ENCODE results near the gene SPATA19.

Gene SPATA19

DNA sequence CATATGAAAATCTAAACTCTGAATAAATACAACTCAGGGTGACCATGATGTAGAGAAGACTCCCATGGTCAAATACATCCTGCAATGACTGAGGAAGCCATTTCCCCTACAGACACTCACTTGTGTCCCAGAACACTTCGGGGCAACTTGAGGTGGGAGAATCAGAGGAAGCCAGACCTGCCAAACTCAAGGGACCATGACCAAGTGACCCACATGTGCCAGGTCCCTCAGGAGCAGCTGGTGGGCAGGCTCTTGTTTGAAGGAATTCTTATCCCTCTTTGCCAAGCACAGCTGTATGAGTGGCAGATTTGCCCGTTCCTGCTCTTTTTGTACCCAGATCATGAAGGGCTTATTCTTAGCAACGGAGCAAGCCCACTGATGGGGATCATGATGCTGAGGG, 17.8 kb downstream of the SPATA19 start:
- ChIA-PET CTCF (interaction anchor here (1.2 kb wide), 1 partner anchor 8 kb away, joined by 3 read pairs; no protein-coding TSS in a partner anchor), POLR2A (no interaction called here)
- TF ChIP-seq, protein P1, sequence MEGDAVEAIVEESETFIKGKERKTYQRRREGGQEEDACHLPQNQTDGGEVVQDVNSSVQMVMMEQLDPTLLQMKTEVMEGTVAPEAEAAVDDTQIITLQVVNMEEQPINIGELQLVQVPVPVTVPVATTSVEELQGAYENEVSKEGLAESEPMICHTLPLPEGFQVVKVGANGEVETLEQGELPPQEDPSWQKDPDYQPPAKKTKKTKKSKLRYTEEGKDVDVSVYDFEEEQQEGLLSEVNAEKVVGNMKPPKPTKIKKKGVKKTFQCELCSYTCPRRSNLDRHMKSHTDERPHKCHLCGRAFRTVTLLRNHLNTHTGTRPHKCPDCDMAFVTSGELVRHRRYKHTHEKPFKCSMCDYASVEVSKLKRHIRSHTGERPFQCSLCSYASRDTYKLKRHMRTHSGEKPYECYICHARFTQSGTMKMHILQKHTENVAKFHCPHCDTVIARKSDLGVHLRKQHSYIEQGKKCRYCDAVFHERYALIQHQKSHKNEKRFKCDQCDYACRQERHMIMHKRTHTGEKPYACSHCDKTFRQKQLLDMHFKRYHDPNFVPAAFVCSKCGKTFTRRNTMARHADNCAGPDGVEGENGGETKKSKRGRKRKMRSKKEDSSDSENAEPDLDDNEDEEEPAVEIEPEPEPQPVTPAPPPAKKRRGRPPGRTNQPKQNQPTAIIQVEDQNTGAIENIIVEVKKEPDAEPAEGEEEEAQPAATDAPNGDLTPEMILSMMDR (IDR thresholded peaks at IDR 0.05; ENCODE audit: control extremely low read depth, extremely low read depth, low read depth, missing control alignments) = no peak
- DNase-seq (ENCODE audit: extremely low spot score) = no peak

DNA sequence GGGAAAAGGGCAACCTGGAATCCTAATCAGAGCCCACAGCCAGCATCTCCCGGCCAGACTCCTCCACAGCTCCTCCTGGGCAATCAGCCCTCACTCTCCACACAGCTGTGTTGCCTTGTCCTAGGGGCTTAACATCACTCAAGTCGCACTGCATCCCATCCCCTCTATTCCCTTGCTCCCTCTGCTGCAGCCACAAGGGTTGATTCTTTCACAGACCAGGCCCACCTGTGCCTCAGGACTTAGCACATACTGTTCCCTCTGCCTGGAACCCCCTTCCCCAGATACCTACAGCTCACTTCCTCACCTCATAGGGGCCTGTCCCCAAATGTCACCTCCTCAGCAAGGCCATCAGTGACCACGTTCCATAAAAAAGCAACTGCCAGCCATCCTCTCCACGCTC, 18.4 kb downstream of the SPATA19 start:
- TF ChIP-seq, protein P1 (IDR thresholded peaks at IDR 0.05; ENCODE audit: control extremely low read depth, extremely low read depth, low read depth, missing control alignments) = no peak
- CTCF ChIA-PET = interaction anchor here (1.2 to 3.3 kb wide), 2 partner anchors 8 to 692 kb away, joined by 3 to 10 read pairs; no protein-coding TSS in a partner anchor
- POLR2A ChIA-PET = no interaction called here
- DNase-seq (ENCODE audit: extremely low spot score) = no peak

DNA sequence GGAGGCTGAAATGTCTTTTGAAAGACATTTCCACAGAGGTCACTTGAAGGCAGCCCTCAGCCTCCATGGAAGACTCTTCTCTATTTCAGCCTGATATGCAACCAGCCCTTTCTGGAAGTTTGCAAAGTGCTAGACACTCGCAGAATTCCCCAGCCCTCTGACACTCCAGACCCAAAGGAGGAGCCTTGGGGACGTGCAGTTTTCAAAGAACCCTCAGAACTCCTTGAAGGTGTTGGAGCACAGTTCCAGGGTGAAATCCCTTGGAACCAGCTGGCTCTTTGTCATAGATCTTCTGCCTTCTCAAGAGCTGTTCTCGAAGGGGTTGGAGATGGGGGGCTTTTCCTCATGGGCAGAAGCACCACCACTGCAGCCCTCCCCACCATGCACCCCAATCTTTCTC, 19.6 kb downstream of the SPATA19 start:
- CTCF ChIA-PET = interaction anchor here (3.3 kb wide), 1 partner anchor 691 kb away, joined by 10 read pairs; no protein-coding TSS in a partner anchor
- no peak for DNase-seq (ENCODE audit: extremely low spot score)
- POLR2A ChIA-PET = no interaction called here
- TF ChIP-seq, protein P1 (IDR thresholded peaks at IDR 0.05; ENCODE audit: control extremely low read depth, extremely low read depth, low read depth, missing control alignments) = no peak

DNA sequence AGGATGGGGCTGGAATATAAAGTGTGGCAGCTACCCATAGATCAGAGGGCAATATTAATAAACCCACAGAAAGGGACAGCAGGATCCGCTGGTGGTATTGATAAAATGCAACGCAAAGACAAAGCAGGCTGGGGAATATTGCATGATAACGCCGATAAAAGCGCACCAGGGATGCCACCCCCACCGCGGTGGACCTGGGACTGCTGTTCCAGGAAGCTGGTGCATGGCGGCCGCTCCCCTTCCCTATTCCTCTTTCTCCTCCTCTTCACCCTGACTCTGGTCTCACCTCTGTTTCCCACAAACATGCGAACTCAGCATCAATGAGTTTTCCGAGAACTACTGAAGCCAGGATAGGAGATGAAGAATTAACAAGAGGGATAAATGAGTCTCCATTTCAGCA, 20.2 kb downstream of the SPATA19 start:
- CTCF ChIA-PET = interaction anchor here (3.3 kb wide), 1 partner anchor 690 kb away, joined by 10 read pairs; no protein-coding TSS in a partner anchor

DNA sequence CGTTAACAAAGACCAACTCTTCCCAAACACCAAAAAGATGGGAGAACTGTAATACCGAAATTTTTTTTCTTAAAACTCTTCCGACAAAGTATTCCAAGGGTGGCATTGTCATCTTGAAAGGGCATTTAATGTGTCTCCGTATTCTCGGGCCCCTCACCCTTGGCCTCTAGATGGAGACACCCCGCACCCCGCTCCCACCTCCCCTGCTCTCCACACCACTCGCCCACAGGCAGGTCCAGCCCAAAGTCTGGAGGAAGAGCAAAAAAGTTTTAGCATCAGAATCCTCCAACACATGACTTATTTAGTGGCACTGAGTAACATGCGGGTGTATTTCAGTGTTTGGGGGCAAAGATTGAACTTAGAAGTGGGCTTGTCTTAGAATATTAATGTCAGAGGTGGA, 20.7 kb downstream of the SPATA19 start:
- no peak for DNase-seq (ENCODE audit: extremely low spot score)
- ChIA-PET POLR2A (no interaction called here), CTCF (interaction anchor here (3.3 kb wide), 1 partner anchor 690 kb away, joined by 10 read pairs; no protein-coding TSS in a partner anchor)
- TF ChIP-seq, protein P1 (IDR thresholded peaks at IDR 0.05; ENCODE audit: control extremely low read depth, extremely low read depth, low read depth, missing control alignments) = no peak

More for the DNA sequence above, 20.2 kb downstream of the SPATA19 start:
- POLR2A ChIA-PET = no interaction called here
- TF ChIP-seq, protein P1 (IDR thresholded peaks at IDR 0.05; ENCODE audit: control extremely low read depth, extremely low read depth, low read depth, missing control alignments) = no peak
- DNase-seq (ENCODE audit: extremely low spot score) = no peak

DNA sequence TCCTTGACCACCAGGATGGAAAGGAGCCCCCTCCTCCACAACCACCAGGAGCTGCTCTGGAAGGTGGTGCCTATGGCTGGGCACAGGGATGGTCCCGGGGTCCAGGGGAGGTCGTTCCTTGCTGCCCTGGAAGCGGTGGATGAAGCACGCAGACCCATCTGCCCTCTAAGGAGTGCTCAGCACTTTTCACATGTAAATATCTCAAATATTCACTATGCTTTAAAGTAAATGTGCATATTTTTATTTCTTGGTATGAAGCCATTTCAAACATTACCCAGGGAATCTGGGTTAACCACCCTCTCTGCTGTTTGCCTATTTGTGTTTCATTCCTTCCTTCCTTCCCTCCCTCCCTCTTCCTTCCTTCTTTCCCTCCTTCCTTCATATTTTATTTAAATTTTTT, 21.7 kb downstream of the SPATA19 start:
- TF ChIP-seq, protein P1 (IDR thresholded peaks at IDR 0.05; ENCODE audit: control extremely low read depth, extremely low read depth, low read depth, missing control alignments) = no peak
- POLR2A ChIA-PET = no interaction called here
- DNase-seq (ENCODE audit: extremely low spot score) = no peak
- CTCF ChIA-PET = interaction anchor here (3.3 kb wide), 1 partner anchor 689 kb away, joined by 10 read pairs; no protein-coding TSS in a partner anchor
